ENCODE measurements around the gene MAIP1. TPM values are rescaled to one million over a fixed set of nuclear protein-coding genes. Genes with fewer than 3 reads are reported as not detected.

Gene MAIP1
- polyA plus RNA-seq, 1 experiment, result 19.5 TPM

- Histone ChIP-seq H3K27me3 (ENCODE audit: control insufficient read depth, insufficient read depth, low read length) (no peaks in the 10 kb centered on the region), H3K4me3 (ENCODE audit: low read depth, low read length) (no peak overlapping the region), H3K27ac (ENCODE audit: low read depth, low read length) (no peak overlapping the region), H3K9me3 (ENCODE audit: control insufficient read depth, insufficient read depth, low read length) (no peaks in the 10 kb centered on the region)
- ChIA-PET CTCF (interaction anchor here (1.4 kb wide), 1 partner anchor 10 kb away, joined by 7 read pairs; no protein-coding TSS in a partner anchor), POLR2A (no interaction called here)
- no peak for DNase-seq (ENCODE audit: low read depth, low spot score)
- no peak for TF ChIP-seq CTCF (IDR thresholded peaks at IDR 0.05; ENCODE audit: low read depth, low read length)
These were observed 34.4 kb downstream of the MAIP1 start for GRCh38 chr2:199989822-199990221.

GRCh38 chr2:199991691-199992090 is 36.3 kb downstream of the MAIP1 start:
- Histone ChIP-seq H3K4me3 (ENCODE audit: low read depth, low read length) (no peak overlapping the region), H3K27me3 (ENCODE audit: control insufficient read depth, insufficient read depth, low read length) (no peaks in the 10 kb centered on the region), H3K9me3 (ENCODE audit: control insufficient read depth, insufficient read depth, low read length) (no peaks in the 10 kb centered on the region), H3K27ac (ENCODE audit: low read depth, low read length) (no peak overlapping the region)
- POLR2A ChIA-PET, result no interaction called here
- no peak for DNase-seq (ENCODE audit: low read depth, low spot score)
- TF ChIP-seq CTCF (IDR thresholded peaks at IDR 0.05; ENCODE audit: low read depth, low read length), result no peak
- CTCF ChIA-PET, result no interaction called here

GRCh38 chr2:199992296-199992695 is 36.9 kb downstream of the MAIP1 start:
- DNase-seq (ENCODE audit: low read depth, low spot score), result no peak
- no peaks in the 10 kb centered on the region for H3K9me3 ChIP-seq (ENCODE audit: control insufficient read depth, insufficient read depth, low read length)
- H3K4me3 ChIP-seq (ENCODE audit: low read depth, low read length), result no peak overlapping the region
- H3K27ac ChIP-seq (ENCODE audit: low read depth, low read length), result no peak overlapping the region
- TF ChIP-seq CTCF (IDR thresholded peaks at IDR 0.05; ENCODE audit: low read depth, low read length), result no peak
- POLR2A ChIA-PET, result no interaction called here
- H3K27me3 ChIP-seq (ENCODE audit: control insufficient read depth, insufficient read depth, low read length), result no peaks in the 10 kb centered on the region
- CTCF ChIA-PET, result no interaction called here

GRCh38 chr2:199994371-199994770 is 39.0 kb downstream of the MAIP1 start:
- H3K4me3 ChIP-seq (ENCODE audit: low read depth, low read length), result no peak overlapping the region
- POLR2A ChIA-PET, result no interaction called here
- H3K9me3 ChIP-seq (ENCODE audit: control insufficient read depth, insufficient read depth, low read length), result no peaks in the 10 kb centered on the region
- H3K27me3 ChIP-seq (ENCODE audit: control insufficient read depth, insufficient read depth, low read length), result no peaks in the 10 kb centered on the region
- no peak for DNase-seq (ENCODE audit: low read depth, low spot score)
- CTCF ChIA-PET, result no interaction called here
- no peak for TF ChIP-seq CTCF (IDR thresholded peaks at IDR 0.05; ENCODE audit: low read depth, low read length)
- peak overlapping the region; percentile 21 for H3K27ac ChIP-seq (ENCODE audit: low read depth, low read length)

- POLR2A ChIA-PET, result no interaction called here
- CTCF ChIA-PET, result no interaction called here
- Histone ChIP-seq H3K9me3 (ENCODE audit: control insufficient read depth, insufficient read depth, low read length) (no peaks in the 10 kb centered on the region), H3K27ac (ENCODE audit: low read depth, low read length) (no peak overlapping the region), H3K4me3 (ENCODE audit: low read depth, low read length) (no peak overlapping the region), H3K27me3 (ENCODE audit: control insufficient read depth, insufficient read depth, low read length) (no peaks in the 10 kb centered on the region)
- DNase-seq (ENCODE audit: low read depth, low spot score), result no peak
- TF ChIP-seq CTCF (IDR thresholded peaks at IDR 0.05; ENCODE audit: low read depth, low read length), result no peak
These were observed 39.5 kb downstream of the MAIP1 start for GRCh38 chr2:199994896-199995295.
